ENCODE data around the gene COMTD1. TPM values are rescaled to one million over a fixed set of nuclear protein-coding genes. Genes with fewer than 3 reads are reported as not detected.
A peak's percentile ranks its signal among the peaks of the same experiment; 100 is the strongest.

Gene COMTD1
- polyA plus RNA-seq, 4 donors = 54.0 to 510 (median 228) TPM

DNA sequence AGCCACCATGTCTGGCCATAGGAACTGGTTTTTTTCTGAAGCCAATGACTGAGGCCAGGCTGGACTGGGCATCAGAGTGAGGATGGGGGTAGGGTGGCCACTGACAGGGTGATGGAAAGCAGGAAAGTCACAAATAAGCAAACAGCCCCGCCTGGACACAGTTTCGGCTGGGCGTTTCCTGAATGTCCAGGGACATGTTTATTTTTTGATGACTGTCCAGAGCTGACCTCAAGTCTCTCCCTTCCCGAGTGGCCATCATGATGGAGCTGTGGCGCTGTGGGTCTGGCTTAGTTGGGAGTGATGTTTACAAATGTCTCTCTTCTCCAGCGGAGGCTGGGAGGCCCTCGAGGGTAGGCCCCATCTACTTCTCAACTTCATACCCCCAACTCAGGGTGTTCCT is 37.1 kb upstream of the COMTD1 start:
- Histone ChIP-seq H3K27me3 (ENCODE audit: control insufficient read depth in 3 of 3, insufficient read depth in 3 of 3, low read length in 3 of 3) (peaks cover 0 to 4% (median 0%) of the 10 kb centered on the region in 3 donors), H3K27ac (ENCODE audit: low read depth in 1 of 3, low read length in 2 of 3) (no peak overlapping the region), H3K9me3 (ENCODE audit: control insufficient read depth in 2 of 2, insufficient read depth in 1 of 2, low read depth in 1 of 2, low read length in 1 of 2) (peaks cover 0 to 2% of the 10 kb centered on the region in 2 donors), H3K36me3 (ENCODE audit: control insufficient read depth in 3 of 3, insufficient read depth in 2 of 3, low read depth in 1 of 3, low read length in 3 of 3) (no peaks in the 10 kb centered on the region), H3K4me3 (ENCODE audit: low read depth in 1 of 3, low read length in 3 of 3) (no peak overlapping the region), H3K4me1 (ENCODE audit: control insufficient read depth in 3 of 3, insufficient read depth in 2 of 3, low read depth in 1 of 3, low read length in 2 of 3) (peaks cover 0 to 5% (median 0%) of the 10 kb centered on the region in 3 donors)
- DNase-seq (no peak), FAIRE-seq (no peak)
- whole genome bisulfite sequencing, 3 donors = 54 to 82% (median 60%) methylated on average over 7 of the region's 7 CpGs

DNA sequence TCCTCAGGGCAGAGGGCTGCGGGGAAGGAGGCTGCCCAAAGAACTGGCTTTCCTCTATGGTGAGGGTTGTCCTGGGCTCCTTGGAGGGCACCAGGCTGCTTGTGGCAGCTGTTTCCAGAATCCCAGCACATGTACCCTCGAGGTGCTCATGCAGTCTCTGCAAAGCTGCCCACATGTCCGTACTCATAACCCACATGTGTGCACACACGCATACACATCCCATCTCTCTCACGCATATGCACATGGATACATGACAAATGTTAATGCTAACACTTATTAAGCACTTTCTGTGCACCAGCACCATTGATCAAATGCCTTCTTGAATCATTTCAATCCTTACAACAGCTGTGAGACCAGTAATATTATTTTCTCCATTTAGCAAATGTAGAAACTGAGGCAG is 36.3 kb upstream of the COMTD1 start:
- DNase-seq (no peak), FAIRE-seq (no peak)
- Histone ChIP-seq H3K4me1 (ENCODE audit: control insufficient read depth in 3 of 3, insufficient read depth in 2 of 3, low read depth in 1 of 3, low read length in 2 of 3) (peaks cover 0 to 5% (median 0%) of the 10 kb centered on the region in 3 donors), H3K27me3 (ENCODE audit: control insufficient read depth in 3 of 3, insufficient read depth in 3 of 3, low read length in 3 of 3) (peaks cover 0 to 4% (median 0%) of the 10 kb centered on the region in 3 donors), H3K36me3 (ENCODE audit: control insufficient read depth in 3 of 3, insufficient read depth in 2 of 3, low read depth in 1 of 3, low read length in 3 of 3) (no peaks in the 10 kb centered on the region), H3K27ac (ENCODE audit: low read depth in 1 of 3, low read length in 2 of 3) (no peak overlapping the region), H3K9me3 (ENCODE audit: control insufficient read depth in 2 of 2, insufficient read depth in 1 of 2, low read depth in 1 of 2, low read length in 1 of 2) (peaks cover 0 to 2% of the 10 kb centered on the region in 2 donors), H3K4me3 (ENCODE audit: low read depth in 1 of 3, low read length in 3 of 3) (no peak overlapping the region)
- 89 to 95% (median 90%) methylated on average over 5 of the region's 5 CpGs for WGBS, 3 donors

DNA sequence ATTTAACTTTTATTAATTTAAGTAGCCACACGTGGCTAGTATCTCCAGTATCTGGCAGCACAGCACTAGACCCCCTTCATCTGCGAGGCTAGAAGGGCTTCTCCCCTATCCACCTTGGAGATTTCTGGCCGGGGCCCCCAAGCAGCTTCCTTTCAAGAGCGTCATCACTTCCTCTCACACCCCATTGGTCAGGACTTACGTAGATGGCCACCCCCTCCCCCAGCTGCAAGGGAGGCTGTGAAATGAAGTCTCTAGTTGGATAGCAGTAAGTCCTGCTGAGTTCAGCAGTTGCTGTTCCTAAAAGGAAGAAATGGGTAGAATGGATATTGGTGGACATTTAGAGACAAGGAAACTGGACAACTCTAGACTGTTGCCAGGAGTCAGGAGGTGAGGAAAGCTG is 33.8 kb upstream of the COMTD1 start:
- DNase-seq (no peak), FAIRE-seq (no peak)
- H3K27ac ChIP-seq (ENCODE audit: low read depth in 1 of 3, low read length in 2 of 3) = no peak overlapping the region

DNA sequence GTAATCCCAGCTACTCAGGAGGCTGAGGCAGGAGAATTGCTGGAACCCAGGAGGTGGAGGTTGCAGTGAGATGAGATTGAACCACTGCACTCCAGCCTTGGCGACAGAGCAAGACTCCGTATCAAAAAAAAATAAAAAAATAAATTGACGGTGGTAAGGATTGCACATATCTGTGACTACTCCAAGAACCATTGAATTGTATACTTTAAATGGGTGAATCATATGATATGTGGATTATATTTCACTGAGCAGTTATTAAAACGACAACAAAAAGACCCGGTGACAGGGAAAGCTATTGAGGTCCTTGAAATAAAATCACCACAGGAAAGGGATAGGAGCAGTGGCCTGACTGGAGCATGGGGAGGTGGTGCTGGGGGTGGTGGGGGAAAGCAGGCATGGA is 31.2 kb upstream of the COMTD1 start:
- H3K4me3 ChIP-seq (ENCODE audit: low read depth in 1 of 3, low read length in 3 of 3) = no peak overlapping the region
- H3K27me3 ChIP-seq (ENCODE audit: control insufficient read depth in 3 of 3, insufficient read depth in 3 of 3, low read length in 3 of 3) = no peaks in the 10 kb centered on the region
- H3K9me3 ChIP-seq (ENCODE audit: control insufficient read depth in 2 of 2, insufficient read depth in 1 of 2, low read depth in 1 of 2, low read length in 1 of 2) = peaks cover 0 to 2% of the 10 kb centered on the region in 2 donors
- no peaks in the 10 kb centered on the region for H3K36me3 ChIP-seq (ENCODE audit: control insufficient read depth in 3 of 3, insufficient read depth in 2 of 3, low read depth in 1 of 3, low read length in 3 of 3)
- 83 to 89% (median 88%) methylated on average over 5 of the region's 5 CpGs for WGBS, 3 donors
- no peak for FAIRE-seq
- peaks cover 0 to 17% (median 0%) of the 10 kb centered on the region in 3 donors for H3K4me1 ChIP-seq (ENCODE audit: control insufficient read depth in 3 of 3, insufficient read depth in 2 of 3, low read depth in 1 of 3, low read length in 2 of 3)
- H3K27ac ChIP-seq (ENCODE audit: low read depth in 1 of 3, low read length in 2 of 3) = no peak overlapping the region
- no peak for DNase-seq

More for the DNA sequence above, 33.8 kb upstream of the COMTD1 start:
- H3K36me3 ChIP-seq (ENCODE audit: control insufficient read depth in 3 of 3, insufficient read depth in 2 of 3, low read depth in 1 of 3, low read length in 3 of 3) = no peaks in the 10 kb centered on the region
- peaks cover 0 to 2% of the 10 kb centered on the region in 2 donors for H3K9me3 ChIP-seq (ENCODE audit: control insufficient read depth in 2 of 2, insufficient read depth in 1 of 2, low read depth in 1 of 2, low read length in 1 of 2)
- no peaks in the 10 kb centered on the region for H3K4me1 ChIP-seq (ENCODE audit: control insufficient read depth in 3 of 3, insufficient read depth in 2 of 3, low read depth in 1 of 3, low read length in 2 of 3)
- H3K27me3 ChIP-seq (ENCODE audit: control insufficient read depth in 3 of 3, insufficient read depth in 3 of 3, low read length in 3 of 3) = no peaks in the 10 kb centered on the region
- WGBS, 3 donors = 88 to 90% (median 89%) methylated on average over 5 of the region's 5 CpGs
- no peak overlapping the region for H3K4me3 ChIP-seq (ENCODE audit: low read depth in 1 of 3, low read length in 3 of 3)

DNA sequence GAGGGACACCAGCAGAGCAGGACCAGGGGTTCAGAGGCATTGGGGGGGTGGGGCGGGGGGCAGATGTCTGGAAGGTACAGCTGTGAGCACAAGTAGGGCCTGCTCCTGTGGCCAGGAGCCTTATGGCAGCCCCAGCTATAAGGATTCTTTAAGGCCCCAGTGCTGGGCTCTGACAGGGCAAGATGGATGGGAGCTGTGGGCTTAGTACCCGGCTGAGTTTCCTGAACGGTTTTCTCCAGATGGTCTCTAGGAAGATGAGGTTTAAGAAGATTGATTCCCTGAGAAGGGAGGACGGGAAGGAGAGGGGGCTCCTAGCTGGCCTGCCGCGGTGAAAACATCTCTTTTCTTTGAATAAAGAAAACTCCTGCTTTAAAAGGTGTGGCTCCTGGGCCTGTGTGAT is 30.1 kb upstream of the COMTD1 start:
- FAIRE-seq (no peak), DNase-seq (no peak)
- H3K27me3 ChIP-seq (ENCODE audit: control insufficient read depth in 3 of 3, insufficient read depth in 3 of 3, low read length in 3 of 3) = no peaks in the 10 kb centered on the region

DNA sequence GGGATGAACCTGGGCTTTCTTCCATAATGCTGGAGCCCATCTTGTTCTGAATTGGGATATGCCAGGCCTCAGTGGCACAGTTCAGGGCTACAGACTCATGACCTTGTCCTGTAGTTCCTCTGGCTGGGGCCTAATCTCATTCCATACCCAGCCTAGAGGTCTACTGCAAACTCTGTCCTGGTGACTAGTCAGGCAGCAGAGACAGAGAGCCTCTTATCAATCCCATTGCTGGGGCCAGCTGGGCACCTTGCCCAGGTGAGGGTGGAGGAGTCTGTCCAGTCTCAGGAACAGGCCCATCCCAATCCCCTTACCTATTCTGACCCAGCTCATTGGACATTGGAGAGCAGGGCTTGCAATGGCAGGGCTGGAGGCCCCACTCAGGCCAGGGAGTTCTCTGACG is 28.0 kb upstream of the COMTD1 start:
- no peak overlapping the region for H3K4me3 ChIP-seq (ENCODE audit: low read depth in 1 of 3, low read length in 3 of 3)
- WGBS, 3 donors = 85 to 94% (median 93%) methylated on average over 1 of the region's 1 CpG
- no peak for FAIRE-seq
- no peaks in the 10 kb centered on the region for H3K36me3 ChIP-seq (ENCODE audit: control insufficient read depth in 3 of 3, insufficient read depth in 2 of 3, low read depth in 1 of 3, low read length in 3 of 3)
- H3K27ac ChIP-seq (ENCODE audit: low read depth in 1 of 3, low read length in 2 of 3) = no peak overlapping the region
- DNase-seq = peak in 1 of 2 donors; percentile 75
- peaks cover 0 to 30% (median 0%) of the 10 kb centered on the region in 3 donors for H3K4me1 ChIP-seq (ENCODE audit: control insufficient read depth in 3 of 3, insufficient read depth in 2 of 3, low read depth in 1 of 3, low read length in 2 of 3)
- peaks cover 0 to 8% of the 10 kb centered on the region in 2 donors for H3K9me3 ChIP-seq (ENCODE audit: control insufficient read depth in 2 of 2, insufficient read depth in 1 of 2, low read depth in 1 of 2, low read length in 1 of 2)
- H3K27me3 ChIP-seq (ENCODE audit: control insufficient read depth in 3 of 3, insufficient read depth in 3 of 3, low read length in 3 of 3) = no peaks in the 10 kb centered on the region

More for the DNA sequence above, 30.1 kb upstream of the COMTD1 start:
- peaks cover 0 to 24% (median 0%) of the 10 kb centered on the region in 3 donors for H3K4me1 ChIP-seq (ENCODE audit: control insufficient read depth in 3 of 3, insufficient read depth in 2 of 3, low read depth in 1 of 3, low read length in 2 of 3)
- H3K9me3 ChIP-seq (ENCODE audit: control insufficient read depth in 2 of 2, insufficient read depth in 1 of 2, low read depth in 1 of 2, low read length in 1 of 2) = peaks cover 0 to 8% of the 10 kb centered on the region in 2 donors
- WGBS, 3 donors = 69 to 87% (median 78%) methylated on average over 6 of the region's 6 CpGs
- no peak overlapping the region for H3K27ac ChIP-seq (ENCODE audit: low read depth in 1 of 3, low read length in 2 of 3)
- H3K36me3 ChIP-seq (ENCODE audit: control insufficient read depth in 3 of 3, insufficient read depth in 2 of 3, low read depth in 1 of 3, low read length in 3 of 3) = no peaks in the 10 kb centered on the region
- no peak overlapping the region for H3K4me3 ChIP-seq (ENCODE audit: low read depth in 1 of 3, low read length in 3 of 3)

DNA sequence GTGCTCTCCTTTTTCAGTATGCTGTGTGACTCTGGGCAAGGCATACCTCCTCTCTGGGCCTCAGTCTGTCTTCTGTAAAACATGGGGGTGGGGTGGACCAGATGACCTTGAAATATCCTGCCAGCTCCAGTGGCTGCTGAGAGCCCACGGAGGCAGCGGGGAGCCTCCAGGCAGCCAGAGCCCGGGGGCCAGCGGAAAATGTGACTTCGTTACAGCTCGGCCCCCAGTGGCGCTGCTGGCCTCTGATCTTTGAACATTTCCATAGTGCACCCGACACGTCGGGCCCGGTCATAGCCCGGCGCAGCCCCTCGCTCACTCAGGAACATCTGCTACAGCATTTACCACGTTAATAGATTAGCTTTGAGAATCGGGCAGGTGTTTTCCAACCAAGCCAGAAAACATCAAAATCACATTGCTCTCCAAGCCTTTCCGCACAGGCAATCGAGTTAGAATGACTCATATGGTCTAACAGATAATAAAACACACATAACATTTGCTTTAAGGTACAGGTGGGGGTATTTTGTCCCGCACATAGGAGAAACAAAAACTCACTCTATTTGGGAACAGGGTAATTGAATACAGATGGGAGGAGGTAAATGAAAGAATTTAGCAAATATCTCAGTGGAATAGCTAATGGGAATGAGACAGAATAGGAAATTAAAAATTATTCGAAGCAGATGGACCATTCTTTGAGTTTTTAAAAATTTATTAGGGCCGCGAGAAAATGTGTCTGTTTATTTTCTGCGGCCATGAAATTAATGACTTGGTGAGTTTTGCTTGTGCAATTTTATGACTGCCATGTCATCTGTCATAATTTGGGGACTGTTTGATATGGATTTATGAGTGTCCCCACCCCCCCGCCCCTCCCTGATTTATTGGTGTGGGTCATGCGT is 26.3 kb upstream of the COMTD1 start:
- H3K4me1 ChIP-seq (ENCODE audit: control insufficient read depth in 3 of 3, insufficient read depth in 2 of 3, low read depth in 1 of 3, low read length in 2 of 3) = peaks cover 0 to 30% (median 0%) of the 10 kb centered on the region in 3 donors
- FAIRE-seq = no peak
- H3K27ac ChIP-seq (ENCODE audit: low read depth in 1 of 3, low read length in 2 of 3) = peak overlapping the region in 2 of 3 donors; percentile 57 to 70
- H3K4me3 ChIP-seq (ENCODE audit: low read depth in 1 of 3, low read length in 3 of 3) = no peak overlapping the region
- no peaks in the 10 kb centered on the region for H3K36me3 ChIP-seq (ENCODE audit: control insufficient read depth in 3 of 3, insufficient read depth in 2 of 3, low read depth in 1 of 3, low read length in 3 of 3)
- H3K9me3 ChIP-seq (ENCODE audit: control insufficient read depth in 2 of 2, insufficient read depth in 1 of 2, low read depth in 1 of 2, low read length in 1 of 2) = peaks cover 0 to 8% of the 10 kb centered on the region in 2 donors
- DNase-seq = peak; percentile 46 to 82
- 20 to 65% (median 38%) methylated on average over 25 of the region's 25 CpGs for WGBS, 3 donors
- H3K27me3 ChIP-seq (ENCODE audit: control insufficient read depth in 3 of 3, insufficient read depth in 3 of 3, low read length in 3 of 3) = no peaks in the 10 kb centered on the region

DNA sequence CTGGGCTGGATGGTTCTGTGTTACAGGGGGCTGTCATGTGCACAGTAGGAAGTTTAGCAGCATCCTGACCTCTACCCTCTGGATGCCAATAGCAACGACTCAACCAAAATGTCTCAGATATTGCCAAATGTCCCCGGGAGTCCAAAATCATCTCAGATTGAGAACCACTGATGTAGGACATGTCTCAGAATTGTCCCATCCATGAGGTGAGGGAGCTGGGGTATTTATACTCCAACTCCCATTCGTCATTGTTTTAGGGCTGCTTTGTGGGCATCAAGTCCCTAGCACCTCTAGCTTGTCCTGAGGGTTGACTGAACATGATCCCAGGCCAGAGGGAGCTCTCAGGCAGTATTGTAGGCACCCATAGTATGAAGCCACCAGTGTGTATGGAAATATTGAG is 25.2 kb upstream of the COMTD1 start:
- no peaks in the 10 kb centered on the region for H3K27me3 ChIP-seq (ENCODE audit: control insufficient read depth in 3 of 3, insufficient read depth in 3 of 3, low read length in 3 of 3)
- H3K27ac ChIP-seq (ENCODE audit: low read depth in 1 of 3, low read length in 2 of 3) = no peak overlapping the region
- H3K36me3 ChIP-seq (ENCODE audit: control insufficient read depth in 3 of 3, insufficient read depth in 2 of 3, low read depth in 1 of 3, low read length in 3 of 3) = no peaks in the 10 kb centered on the region
- no peak overlapping the region for H3K4me3 ChIP-seq (ENCODE audit: low read depth in 1 of 3, low read length in 3 of 3)
- DNase-seq (no peak), FAIRE-seq (no peak)
- H3K4me1 ChIP-seq (ENCODE audit: control insufficient read depth in 3 of 3, insufficient read depth in 2 of 3, low read depth in 1 of 3, low read length in 2 of 3) = peaks cover 0 to 30% (median 0%) of the 10 kb centered on the region in 3 donors
- WGBS, 3 donors = 59 to 67% (median 61%) methylated on average over 3 of the region's 3 CpGs
- H3K9me3 ChIP-seq (ENCODE audit: control insufficient read depth in 2 of 2, insufficient read depth in 1 of 2, low read depth in 1 of 2, low read length in 1 of 2) = peaks cover 0 to 8% of the 10 kb centered on the region in 2 donors

All from small intestine (tissue), 7 donors.